ENCODE data around the gene TM2D3. TPM values are rescaled to one million over a fixed set of nuclear protein-coding genes. Genes with fewer than 3 reads are reported as not detected.

The TM2D3 gene
- total and polyA plus RNA-seq, 11 donors, result 43.7 to 63.8 (median 49.5) TPM

DNA sequence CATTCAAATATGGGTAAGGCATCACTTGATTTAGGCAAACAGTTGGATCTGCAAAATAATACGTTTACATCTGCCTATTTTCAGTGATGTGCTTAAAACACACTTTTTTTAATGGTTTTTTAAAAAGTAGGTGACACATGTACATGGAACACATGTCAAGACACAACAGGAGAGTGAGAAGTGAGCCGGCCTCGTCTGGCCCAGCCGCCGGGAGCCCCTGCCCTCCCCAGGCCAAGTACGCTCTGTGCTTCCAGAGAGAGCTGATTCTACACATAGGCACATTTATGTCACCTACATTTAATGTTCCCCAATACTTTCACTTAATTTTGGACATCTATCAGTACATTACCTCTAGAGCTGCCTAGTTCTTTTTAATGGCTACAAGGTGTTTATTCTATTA, 3.8 kb downstream of the TM2D3 start:
- peaks cover 0 to 72% (median 66%) of the 10 kb centered on the region in 9 donors for H3K36me3 ChIP-seq
- H3K27me3 ChIP-seq, result no peaks in the 10 kb centered on the region
- DNase-seq (no peak), ATAC-seq (no peak)
- H3K27ac ChIP-seq, result peak overlapping the region in 1 of 12 donors; percentile 71
- no peak for TF ChIP-seq POLR2A (IDR thresholded peaks at IDR 0.05)
- TF ChIP-seq, protein P1, sequence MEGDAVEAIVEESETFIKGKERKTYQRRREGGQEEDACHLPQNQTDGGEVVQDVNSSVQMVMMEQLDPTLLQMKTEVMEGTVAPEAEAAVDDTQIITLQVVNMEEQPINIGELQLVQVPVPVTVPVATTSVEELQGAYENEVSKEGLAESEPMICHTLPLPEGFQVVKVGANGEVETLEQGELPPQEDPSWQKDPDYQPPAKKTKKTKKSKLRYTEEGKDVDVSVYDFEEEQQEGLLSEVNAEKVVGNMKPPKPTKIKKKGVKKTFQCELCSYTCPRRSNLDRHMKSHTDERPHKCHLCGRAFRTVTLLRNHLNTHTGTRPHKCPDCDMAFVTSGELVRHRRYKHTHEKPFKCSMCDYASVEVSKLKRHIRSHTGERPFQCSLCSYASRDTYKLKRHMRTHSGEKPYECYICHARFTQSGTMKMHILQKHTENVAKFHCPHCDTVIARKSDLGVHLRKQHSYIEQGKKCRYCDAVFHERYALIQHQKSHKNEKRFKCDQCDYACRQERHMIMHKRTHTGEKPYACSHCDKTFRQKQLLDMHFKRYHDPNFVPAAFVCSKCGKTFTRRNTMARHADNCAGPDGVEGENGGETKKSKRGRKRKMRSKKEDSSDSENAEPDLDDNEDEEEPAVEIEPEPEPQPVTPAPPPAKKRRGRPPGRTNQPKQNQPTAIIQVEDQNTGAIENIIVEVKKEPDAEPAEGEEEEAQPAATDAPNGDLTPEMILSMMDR (IDR thresholded peaks at IDR 0.05), result no peak
- H3K4me3 ChIP-seq, result no peak overlapping the region
- intact Hi-C loops (cut with DNase I), result loop anchor here in 2 of 10 donors (10.0 kb wide), 2 partner anchors 76 to 284 kb away; partner anchors contain the start of gene TARS3 (in 1 of the 2)
- 87 to 96% (median 92%) methylated on average over 6 of the region's 6 CpGs for WGBS, 4 donors
- H3K9me3 ChIP-seq, result no peaks in the 10 kb centered on the region
- H3K4me1 ChIP-seq, result peaks cover 0 to 49% (median 37%) of the 10 kb centered on the region in 12 donors

DNA sequence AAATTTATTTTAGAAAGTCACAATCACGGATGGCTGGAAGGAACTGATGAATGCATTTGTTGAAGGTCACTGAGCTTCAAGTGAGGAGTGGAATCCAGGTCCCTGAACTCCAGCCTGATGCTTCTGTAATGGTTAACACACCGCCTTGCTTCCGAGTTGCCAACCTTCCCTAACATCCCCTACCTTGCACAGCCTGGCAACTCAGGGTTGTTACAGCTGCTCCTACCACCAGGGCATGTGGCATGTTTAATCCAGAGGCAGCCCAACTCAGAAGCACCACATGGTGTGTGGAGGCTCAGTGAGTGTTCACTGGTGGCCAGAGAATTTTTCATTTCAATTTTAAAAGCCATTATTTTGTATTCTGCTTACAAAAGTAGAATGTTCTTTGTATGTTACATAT, 4.9 kb downstream of the TM2D3 start:
- DNase-seq (no peak), ATAC-seq (peak in 2 of 4 donors; percentile 8 to 30)
- Histone ChIP-seq H3K4me3 (no peak overlapping the region), H3K4me1 (peaks cover 0 to 47% (median 35%) of the 10 kb centered on the region in 12 donors), H3K36me3 (peaks cover 0 to 83% (median 78%) of the 10 kb centered on the region in 9 donors), H3K9me3 (no peaks in the 10 kb centered on the region), H3K27me3 (no peaks in the 10 kb centered on the region), H3K27ac (peak overlapping the region; percentile 5 to 71 (median 48))
- no peak for TF ChIP-seq POLR2A (IDR thresholded peaks at IDR 0.05)
- TF ChIP-seq, protein P1 (IDR thresholded peaks at IDR 0.05), result no peak
- 58 to 72% (median 70%) methylated on average over 3 of the region's 3 CpGs for WGBS, 4 donors
- intact Hi-C loops (cut with DNase I), result loop anchor here in 2 of 10 donors (10.0 kb wide), 2 partner anchors 78 to 282 kb away; partner anchors contain the start of gene TARS3 (in 1 of the 2)

DNA sequence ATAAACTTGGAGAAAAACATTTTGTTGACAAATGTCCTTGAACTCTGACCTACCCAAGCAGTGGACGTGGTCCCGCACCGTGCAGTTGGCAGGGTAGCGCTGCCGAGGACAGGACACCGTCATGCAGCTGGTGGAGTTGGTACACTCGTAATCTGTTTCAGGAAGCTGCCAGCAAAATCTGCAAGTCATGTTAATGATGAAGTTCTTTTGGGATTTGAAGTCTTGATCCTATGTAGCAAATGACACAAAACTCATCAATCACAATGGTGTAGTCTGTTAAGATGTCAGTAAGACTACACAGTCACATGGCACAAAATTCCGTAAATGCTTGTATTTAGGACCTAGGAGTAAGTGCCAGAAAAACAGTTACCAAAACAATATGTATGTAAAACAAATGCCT, 5.5 kb downstream of the TM2D3 start:
- WGBS, 4 donors, result 42 to 60% (median 53%) methylated on average over 8 of the region's 8 CpGs
- Histone ChIP-seq H3K4me3 (no peak overlapping the region), H3K4me1 (peaks cover 0 to 53% (median 39%) of the 10 kb centered on the region in 12 donors), H3K27ac (peak overlapping the region; percentile 5 to 71 (median 48)), H3K27me3 (no peaks in the 10 kb centered on the region), H3K36me3 (peaks cover 0 to 86% (median 82%) of the 10 kb centered on the region in 9 donors), H3K9me3 (no peaks in the 10 kb centered on the region)
- DNase-seq, result peak in 4 of 5 donors; percentile 43 to 70 (median 54)
- no peak for TF ChIP-seq POLR2A (IDR thresholded peaks at IDR 0.05)
- TF ChIP-seq, protein P1 (IDR thresholded peaks at IDR 0.05), result no peak
- ATAC-seq, result peak; percentile 78 to 85 (median 80)
- intact Hi-C loops (cut with DNase I), result loop anchor here in 2 of 10 donors (10.0 kb wide), 2 partner anchors 78 to 282 kb away; partner anchors contain the start of gene TARS3 (in 1 of the 2)

DNA sequence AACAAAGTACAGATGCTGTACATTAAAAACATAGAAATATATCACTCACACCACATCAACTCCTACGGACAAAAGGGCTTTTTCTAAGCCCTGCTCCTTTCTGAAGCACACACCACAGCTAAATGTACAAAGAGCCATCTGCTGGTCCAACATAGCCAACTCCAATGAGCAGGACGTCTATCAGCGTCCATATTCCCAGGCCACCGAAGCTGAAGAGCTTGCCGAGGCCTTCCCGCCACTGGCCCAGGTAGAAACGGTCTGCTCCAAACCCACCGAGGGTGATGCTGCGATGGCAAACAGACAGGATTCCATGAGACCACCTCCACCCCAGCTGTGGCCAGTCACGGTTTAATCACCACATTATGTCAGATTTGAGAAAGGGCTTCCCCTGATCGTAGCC, 9.8 kb downstream of the TM2D3 start:
- TF ChIP-seq POLR2A (IDR thresholded peaks at IDR 0.05), result no peak
- TF ChIP-seq, protein P1 (IDR thresholded peaks at IDR 0.05), result peak in 1 of 12 donors; percentile 10
- no peak overlapping the region for H3K4me3 ChIP-seq
- peak overlapping the region in 9 of 12 donors; percentile 11 to 76 (median 35) for H3K27ac ChIP-seq
- intact Hi-C loops (cut with DNase I), result loop anchor here in 6 of 10 donors (5.0 to 10.0 kb wide), 5 partner anchors 82 to 345 kb away; partner anchors contain the start of genes SNRPA1 (in 2 of the 6) and TARS3 (in 1 of the 6)
- no peaks in the 10 kb centered on the region for H3K27me3 ChIP-seq
- peaks cover 0 to 85% (median 69%) of the 10 kb centered on the region in 9 donors for H3K36me3 ChIP-seq
- peaks cover 2 to 39% (median 26%) of the 10 kb centered on the region in 12 donors for H3K4me1 ChIP-seq
- no peaks in the 10 kb centered on the region for H3K9me3 ChIP-seq
- WGBS, 4 donors, result 55 to 59% (median 57%) methylated on average over 11 of the region's 11 CpGs
- ATAC-seq (peak in 1 of 4 donors; percentile 21), DNase-seq (no peak)

Measured in heart left ventricle (tissue), 16 donors.